ENCODE data around the gene NCR3LG1. TPM values are rescaled to one million over a fixed set of nuclear protein-coding genes. Genes with fewer than 3 reads are reported as not detected.

NCR3LG1 gene
- total and polyA plus RNA-seq, 2 of the 8 experiments (the other 6 are each of a cell fraction or from before 2014, with no cell fraction given), result 0.68 to 1.9 TPM

DNA sequence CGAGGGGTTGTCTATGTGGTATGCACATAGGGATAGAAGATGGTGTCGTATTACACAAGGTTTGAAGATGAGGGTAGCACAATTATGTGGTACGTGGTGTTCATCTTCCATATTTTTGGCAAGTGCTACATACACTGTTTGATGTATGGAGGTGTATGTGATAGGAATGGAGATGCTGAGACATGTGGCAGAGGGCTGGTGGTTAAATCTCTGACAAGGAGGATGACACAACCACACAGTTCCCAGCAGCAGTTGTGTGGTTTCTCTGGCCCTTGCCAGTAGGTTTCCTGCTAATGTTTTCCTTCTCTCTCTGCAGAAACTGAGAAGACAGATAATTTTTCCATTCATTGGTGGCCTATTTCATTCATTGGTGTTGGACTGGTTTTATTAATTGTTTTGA lies 17.0 kb downstream of the NCR3LG1 start (continued):
- no peak for TF ChIP-seq HDAC2 (IDR thresholded peaks at IDR 0.05; ENCODE audit: borderline replicate concordance in 1 of 2, low read depth in 2 of 2, low read length in 2 of 2)
- no peak for TF ChIP-seq POLR2A (IDR thresholded peaks at IDR 0.05; ENCODE audit: control extremely low read depth in 1 of 2, low read depth in 2 of 2, low read length in 2 of 2)
- TF ChIP-seq SIRT6 (IDR thresholded peaks at IDR 0.05; ENCODE audit: low read length), result no peak
- no peak for TF ChIP-seq KDM1A (IDR thresholded peaks at IDR 0.05; ENCODE audit: borderline replicate concordance, low read length)

All from H1 (cell line).